ENCODE data around the gene ATAD3A.
"Not testable (repeated sequence)": the region's sequence is repeated elsewhere in the genome, so short reads cannot be mapped to it uniquely, and the experiment has no call there.

Gene ATAD3A

DNA sequence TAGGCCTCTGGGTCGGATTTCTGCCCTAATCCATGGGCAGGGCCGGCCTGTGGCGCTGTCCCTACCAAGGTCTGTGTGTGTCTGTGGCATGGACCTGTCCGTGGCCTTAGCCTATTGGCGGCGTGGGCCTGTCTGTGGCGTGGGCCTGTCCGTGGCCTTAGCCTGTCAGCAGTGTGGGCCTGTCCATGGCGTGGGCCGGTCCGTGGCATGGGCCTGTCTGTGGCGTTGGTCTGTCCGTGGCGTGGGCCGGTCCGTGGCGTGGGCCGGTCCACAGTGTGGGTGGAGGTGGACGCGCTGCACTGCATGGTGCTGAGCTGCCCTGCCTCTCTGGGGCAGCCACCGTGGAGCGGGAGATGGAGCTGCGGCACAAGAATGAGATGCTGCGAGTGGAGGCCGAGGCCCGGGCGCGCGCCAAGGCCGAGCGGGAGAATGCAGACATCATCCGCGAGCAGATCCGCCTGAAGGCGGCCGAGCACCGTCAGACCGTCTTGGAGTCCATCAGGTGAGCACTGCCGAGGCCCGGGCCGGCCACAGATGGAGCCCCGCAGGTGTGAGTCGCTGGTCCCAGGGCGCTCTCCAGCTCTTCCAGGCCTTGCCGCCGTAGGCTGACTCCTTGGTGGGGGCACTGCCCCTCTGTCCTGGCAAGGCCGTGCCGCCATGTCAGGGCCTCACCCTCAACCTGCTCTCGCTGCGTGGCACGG, 8.0 kb downstream of the ATAD3A start:
- not testable (repeated sequence) for H3K27ac ChIP-seq (ENCODE audit: low read length); H4K20me1 ChIP-seq (ENCODE audit: insufficient read depth, low read length); H3K27me3 ChIP-seq (ENCODE audit: low read depth, low read length); H3K79me2 ChIP-seq (ENCODE audit: low read length); H3K4me3 ChIP-seq (ENCODE audit: low read length); H3K9me3 ChIP-seq (ENCODE audit: insufficient read depth, low read length); H3K4me1 ChIP-seq (ENCODE audit: low read length); H3K9ac ChIP-seq (ENCODE audit: low read length); H2AFZ ChIP-seq (ENCODE audit: low read depth, low read length); H3K36me3 ChIP-seq (replicated peaks; ENCODE audit: low read depth, low read length); H3K4me2 ChIP-seq (ENCODE audit: low read length)

DNA sequence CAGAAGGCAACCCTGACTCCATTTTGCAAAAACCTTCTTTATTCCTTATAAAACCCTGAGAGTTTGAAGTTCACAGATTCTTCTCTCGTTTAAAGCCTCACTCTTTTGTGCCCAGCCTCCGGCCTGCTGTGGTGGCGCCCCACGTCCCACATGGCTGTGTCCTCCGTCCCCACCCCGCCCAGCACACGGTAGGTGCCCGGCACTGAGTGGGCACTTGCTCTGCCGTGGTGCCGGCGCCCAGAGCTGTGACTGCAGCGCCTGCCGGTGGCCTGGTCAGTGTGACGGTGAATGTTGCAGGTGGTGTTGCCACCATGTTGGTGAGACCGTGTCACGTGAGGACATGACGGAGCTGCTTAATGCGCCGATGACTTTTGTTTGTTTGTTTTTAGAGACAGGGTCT, 9.4 kb downstream of the ATAD3A start:
- Histone ChIP-seq H3K36me3 (replicated peaks; ENCODE audit: low read depth, low read length) (peaks cover 4% of the 10 kb centered on the region), H4K20me1 (ENCODE audit: insufficient read depth, low read length) (no peaks in the 10 kb centered on the region)

GRCh38 chr1:1522536-1522935, 10.6 kb downstream of the ATAD3A start:
- H2AFZ ChIP-seq (ENCODE audit: low read depth, low read length); H3K27me3 ChIP-seq (ENCODE audit: low read depth, low read length); H3K9me3 ChIP-seq (ENCODE audit: insufficient read depth, low read length); H3K36me3 ChIP-seq (replicated peaks; ENCODE audit: low read depth, low read length); H3K4me1 ChIP-seq (ENCODE audit: low read length); H3K4me2 ChIP-seq (ENCODE audit: low read length); H4K20me1 ChIP-seq (ENCODE audit: insufficient read depth, low read length); H3K9ac ChIP-seq (ENCODE audit: low read length); H3K79me2 ChIP-seq (ENCODE audit: low read length); H3K27ac ChIP-seq (ENCODE audit: low read length); H3K4me3 ChIP-seq (ENCODE audit: low read length): not testable (repeated sequence)

More for the DNA sequence above, 9.4 kb downstream of the ATAD3A start:
- Histone ChIP-seq H3K4me3 (ENCODE audit: low read length) (no peak overlapping the region), H3K27ac (ENCODE audit: low read length) (no peak overlapping the region), H3K9ac (ENCODE audit: low read length) (no peak overlapping the region), H3K4me1 (ENCODE audit: low read length) (no peaks in the 10 kb centered on the region), H3K9me3 (ENCODE audit: insufficient read depth, low read length) (no peaks in the 10 kb centered on the region), H3K79me2 (ENCODE audit: low read length) (no peaks in the 10 kb centered on the region), H3K4me2 (ENCODE audit: low read length) (no peak overlapping the region), H3K27me3 (ENCODE audit: low read depth, low read length) (no peaks in the 10 kb centered on the region), H2AFZ (ENCODE audit: low read depth, low read length) (no peak overlapping the region)
- TF ChIP-seq EZH2phosphoT487 (IDR thresholded peaks at IDR 0.05; ENCODE audit: low read depth), result no peak
- TF ChIP-seq, protein P1, sequence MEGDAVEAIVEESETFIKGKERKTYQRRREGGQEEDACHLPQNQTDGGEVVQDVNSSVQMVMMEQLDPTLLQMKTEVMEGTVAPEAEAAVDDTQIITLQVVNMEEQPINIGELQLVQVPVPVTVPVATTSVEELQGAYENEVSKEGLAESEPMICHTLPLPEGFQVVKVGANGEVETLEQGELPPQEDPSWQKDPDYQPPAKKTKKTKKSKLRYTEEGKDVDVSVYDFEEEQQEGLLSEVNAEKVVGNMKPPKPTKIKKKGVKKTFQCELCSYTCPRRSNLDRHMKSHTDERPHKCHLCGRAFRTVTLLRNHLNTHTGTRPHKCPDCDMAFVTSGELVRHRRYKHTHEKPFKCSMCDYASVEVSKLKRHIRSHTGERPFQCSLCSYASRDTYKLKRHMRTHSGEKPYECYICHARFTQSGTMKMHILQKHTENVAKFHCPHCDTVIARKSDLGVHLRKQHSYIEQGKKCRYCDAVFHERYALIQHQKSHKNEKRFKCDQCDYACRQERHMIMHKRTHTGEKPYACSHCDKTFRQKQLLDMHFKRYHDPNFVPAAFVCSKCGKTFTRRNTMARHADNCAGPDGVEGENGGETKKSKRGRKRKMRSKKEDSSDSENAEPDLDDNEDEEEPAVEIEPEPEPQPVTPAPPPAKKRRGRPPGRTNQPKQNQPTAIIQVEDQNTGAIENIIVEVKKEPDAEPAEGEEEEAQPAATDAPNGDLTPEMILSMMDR (IDR thresholded peaks at IDR 0.05; ENCODE audit: low read depth, low read length), result no peak

DNA sequence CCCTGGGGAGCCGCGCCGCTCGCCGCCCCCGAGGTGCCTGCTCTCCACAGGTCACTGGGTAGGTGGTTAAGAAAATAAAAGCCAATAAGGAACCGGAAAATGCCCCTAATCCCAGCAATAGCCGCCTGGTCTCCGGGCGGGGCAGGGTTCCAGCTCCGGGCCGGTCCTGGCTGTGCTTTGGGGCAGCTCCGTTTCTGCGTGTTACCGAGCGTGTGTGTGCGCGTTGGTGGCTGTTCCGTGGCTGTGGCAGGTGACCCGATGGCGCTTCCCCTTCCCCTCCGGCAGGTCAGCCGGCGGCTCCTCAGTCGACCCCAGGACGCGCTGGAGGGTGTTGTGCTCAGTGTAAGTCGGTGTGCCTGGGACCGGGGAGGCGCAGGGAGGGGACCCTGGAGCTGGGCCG, 11.3 kb downstream of the ATAD3A start:
- H3K4me2 ChIP-seq (ENCODE audit: low read length); H3K36me3 ChIP-seq (replicated peaks; ENCODE audit: low read depth, low read length); H3K9me3 ChIP-seq (ENCODE audit: insufficient read depth, low read length); H3K4me1 ChIP-seq (ENCODE audit: low read length); H2AFZ ChIP-seq (ENCODE audit: low read depth, low read length); H3K27ac ChIP-seq (ENCODE audit: low read length); H3K9ac ChIP-seq (ENCODE audit: low read length); H4K20me1 ChIP-seq (ENCODE audit: insufficient read depth, low read length); H3K79me2 ChIP-seq (ENCODE audit: low read length); H3K4me3 ChIP-seq (ENCODE audit: low read length); H3K27me3 ChIP-seq (ENCODE audit: low read depth, low read length): not testable (repeated sequence)

- not testable (repeated sequence) for H3K27me3 ChIP-seq (ENCODE audit: low read depth, low read length); H3K4me3 ChIP-seq (ENCODE audit: low read length); H3K79me2 ChIP-seq (ENCODE audit: low read length); H3K9me3 ChIP-seq (ENCODE audit: insufficient read depth, low read length); H3K36me3 ChIP-seq (replicated peaks; ENCODE audit: low read depth, low read length); H4K20me1 ChIP-seq (ENCODE audit: insufficient read depth, low read length); H2AFZ ChIP-seq (ENCODE audit: low read depth, low read length); H3K4me2 ChIP-seq (ENCODE audit: low read length); H3K27ac ChIP-seq (ENCODE audit: low read length); H3K9ac ChIP-seq (ENCODE audit: low read length); H3K4me1 ChIP-seq (ENCODE audit: low read length)
Measured at GRCh38 chr1:1523651-1524050, 11.7 kb downstream of the ATAD3A start.

DNA sequence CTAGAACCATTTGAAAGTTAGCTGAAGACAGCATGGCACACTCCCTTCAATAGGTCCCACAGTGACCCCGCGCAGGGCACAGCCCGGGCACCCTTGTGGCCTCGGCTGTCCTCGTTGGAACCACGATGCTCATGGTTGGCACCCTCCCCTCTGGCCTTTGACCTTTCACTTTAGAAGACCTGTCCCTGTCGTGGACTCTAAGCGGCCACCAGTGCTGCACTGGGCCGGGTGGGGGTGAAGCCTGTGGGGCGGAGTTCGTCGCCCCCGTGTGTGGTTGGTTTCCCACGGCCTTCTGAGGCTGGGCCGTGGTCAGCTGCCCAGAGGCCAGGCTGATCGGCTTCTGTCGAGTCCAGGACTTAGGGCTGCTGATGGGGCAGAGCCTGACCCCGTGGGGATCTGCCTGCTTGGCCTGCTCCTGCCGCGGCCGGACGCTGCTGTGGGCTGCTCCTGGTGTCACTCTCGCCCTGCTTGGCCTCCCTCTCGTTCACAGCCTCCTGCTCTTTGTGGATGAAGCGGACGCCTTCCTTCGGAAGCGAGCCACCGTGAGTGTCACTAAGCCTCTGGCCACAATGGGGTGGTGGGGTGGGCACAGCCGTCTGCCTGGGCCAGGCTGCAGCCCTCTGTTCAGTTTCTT, 12.9 kb downstream of the ATAD3A start:
- H2AFZ ChIP-seq (ENCODE audit: low read depth, low read length); H3K4me2 ChIP-seq (ENCODE audit: low read length); H3K27me3 ChIP-seq (ENCODE audit: low read depth, low read length); H3K4me1 ChIP-seq (ENCODE audit: low read length); H3K27ac ChIP-seq (ENCODE audit: low read length); H3K36me3 ChIP-seq (replicated peaks; ENCODE audit: low read depth, low read length); H3K4me3 ChIP-seq (ENCODE audit: low read length); H4K20me1 ChIP-seq (ENCODE audit: insufficient read depth, low read length); H3K9ac ChIP-seq (ENCODE audit: low read length); H3K79me2 ChIP-seq (ENCODE audit: low read length); H3K9me3 ChIP-seq (ENCODE audit: insufficient read depth, low read length): not testable (repeated sequence)

DNA sequence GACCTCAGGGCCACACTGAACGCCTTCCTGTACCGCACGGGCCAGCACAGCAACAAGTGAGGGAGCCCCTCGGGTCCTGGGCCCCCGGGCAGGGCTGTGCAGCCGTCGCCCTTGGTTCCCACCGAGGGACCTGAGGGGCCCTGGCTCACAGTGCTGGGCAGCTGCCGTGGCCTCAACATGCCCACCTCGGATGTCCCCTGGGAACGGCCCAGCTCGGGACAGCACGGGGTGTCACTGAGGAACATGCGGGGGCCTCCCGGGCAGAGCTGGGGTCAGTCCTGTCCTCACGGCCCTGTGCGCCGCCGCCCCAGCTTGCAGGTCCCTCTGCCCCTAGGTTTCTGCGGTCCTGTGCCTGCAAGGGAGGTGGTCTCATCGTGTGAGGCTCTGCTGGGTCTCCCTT, 14.5 kb downstream of the ATAD3A start:
- peaks cover 11% of the 10 kb centered on the region for H3K36me3 ChIP-seq (replicated peaks; ENCODE audit: low read depth, low read length)
- H2AFZ ChIP-seq (ENCODE audit: low read depth, low read length); H3K4me3 ChIP-seq (ENCODE audit: low read length); H3K4me1 ChIP-seq (ENCODE audit: low read length); H3K27ac ChIP-seq (ENCODE audit: low read length); H3K9ac ChIP-seq (ENCODE audit: low read length); H3K79me2 ChIP-seq (ENCODE audit: low read length); H3K27me3 ChIP-seq (ENCODE audit: low read depth, low read length); H3K9me3 ChIP-seq (ENCODE audit: insufficient read depth, low read length); H4K20me1 ChIP-seq (ENCODE audit: insufficient read depth, low read length); H3K4me2 ChIP-seq (ENCODE audit: low read length): not testable (repeated sequence)
